GM12865 (cell line): Measurements from ENCODE around the gene FZD1.

ENCODE experiments used
- DNase-seq: peaks from one replicate; pipeline ENCODE4 v3.0.0; 2010; ENCODE audit warnings: low read depth
- H3K4me3 ChIP-seq: 2 replicates; pipeline ENCODE4 v1.5.1; 2011; ENCODE audit warnings: mild to moderate bottlenecking, low read depth, low read length, control low read depth
- CTCF ChIP-seq: IDR thresholded peaks from 2 replicates; pipeline ENCODE4 v1.5.1; 2011; ENCODE audit warnings: low read length, control low read depth, low read depth, inconsistent platforms; ENCODE audit not compliant: insufficient read depth; ENCODE audit errors: missing control alignments

Gene FZD1

GRCh38 chr7:91294639-91295220 lies 30.5 kb downstream of the FZD1 start:
- DNase-seq = no peak
- no peak for TF ChIP-seq CTCF

GRCh38 chr7:91295576-91295975 lies 31.3 kb downstream of the FZD1 start:
- no peak for DNase-seq
- H3K4me3 ChIP-seq = no peak overlapping the region
- TF ChIP-seq CTCF = no peak

More at GRCh38 chr7:91294639-91295220, 30.5 kb downstream of the FZD1 start:
- H3K4me3 ChIP-seq = no peak overlapping the region

GRCh38 chr7:91297939-91298338 lies 33.7 kb downstream of the FZD1 start:
- no peak for DNase-seq
- H3K4me3 ChIP-seq = no peak overlapping the region
- no peak for TF ChIP-seq CTCF

GRCh38 chr7:91299952-91300775 lies 35.9 kb downstream of the FZD1 start:
- no peak for TF ChIP-seq CTCF
- no peak overlapping the region for H3K4me3 ChIP-seq
- peak; percentile 5 for DNase-seq

- no peak for DNase-seq
- no peak for TF ChIP-seq CTCF
- H3K4me3 ChIP-seq = no peak overlapping the region
Observed at GRCh38 chr7:91302794-91303193, 38.6 kb downstream of the FZD1 start.

GRCh38 chr7:91306266-91306665 lies 42.0 kb downstream of the FZD1 start:
- no peak overlapping the region for H3K4me3 ChIP-seq
- no peak for TF ChIP-seq CTCF
- DNase-seq = no peak
